Testis (tissue), 2 donors: ENCODE results near the gene PRKAR1A.

ENCODE experiments used
- CTCF ChIP-seq, 3 experiments: fragments of 450-650 bp in 2 of 3; fragments of 200-600 bp in 1 of 3; sonication (generic) in 1 of 3; IDR thresholded peaks; one replicate each; pipeline ENCODE4 v1.5.1; 2016 to 2019; ENCODE audit warnings: antibody characterized with exemption in 3 of 3, mild to moderate bottlenecking in 2 of 3, moderate library complexity in 1 of 3
- POLR2A ChIP-seq: fragments of 450-650 bp; IDR thresholded peaks from one replicate; pipeline ENCODE4 v1.6.1; 2017; ENCODE audit warnings: antibody characterized with exemption, mild to moderate bottlenecking, moderate library complexity

- TF ChIP-seq CTCF (IDR thresholded peaks at IDR 0.05) (no peak), POLR2A (no peak)
Observed at GRCh38 chr17:68568581-68568980, 56.4 kb downstream of the PRKAR1A start.
